Upper lobe of right lung (tissue), 1 donor: ENCODE measurements around the gene PSMB9. TPM values are rescaled to one million over a fixed set of nuclear protein-coding genes. Genes with fewer than 3 reads are reported as not detected.

Source experiments
- ATAC-seq: fragments of 200-7000 bp; cut with Tn5 transposase; one replicate; pipeline ENCODE4 v1.9.1; 2020; ENCODE audit warnings: mild to moderate bottlenecking, moderate library complexity
- DNase-seq: peaks from one replicate; pipeline ENCODE4 v3.0.0-alpha.2; 2020
- H3K27ac ChIP-seq: fragments of 200-600 bp; one replicate; pipeline ENCODE4 v1.8.0; 2022
- H3K27me3 ChIP-seq: fragments of 200-600 bp; one replicate; pipeline ENCODE4 v1.8.0; 2022; ENCODE audit warnings: mild to moderate bottlenecking
- H3K36me3 ChIP-seq: fragments of 200-600 bp; one replicate; pipeline ENCODE4 v1.8.0; 2022
- H3K4me1 ChIP-seq: fragments of 200-600 bp; one replicate; pipeline ENCODE4 v1.8.0; 2022
- H3K4me3 ChIP-seq: fragments of 200-600 bp; one replicate; pipeline ENCODE4 v1.8.0; 2022; ENCODE audit warnings: mild to moderate bottlenecking
- H3K9me3 ChIP-seq: fragments of 200-600 bp; one replicate; pipeline ENCODE4 v1.8.0; 2022
- intact Hi-C: fragments of 100-400 bp; cut with DNase I; formaldehyde crosslinking; loops from one replicate; pipeline ENCODE4 v1.11.0; 2022
- total RNA-seq: library from RNA; stranded (reverse); fragmentation: NEBNext Ultra II Directional; extraction: Animal tissue kit (Norgen Biotek cat#: 25700); gene quantifications from one replicate; pipeline ENCODE4 v1.2.1, GENCODE V29; 2021
- TF ChIP-seq, protein P1 (sequence below): fragments of 200-600 bp; IDR thresholded peaks from one replicate; pipeline ENCODE4 v1.8.0; 2022; ENCODE audit warnings: antibody characterized with exemption
- donor health status: DM: no; HTN: yes; CAD: no; lungs with severe emphysema.

PSMB9 gene
- total RNA-seq, 1 donor from 2014 or later, result 47.2 TPM

GRCh38 chr6:32835167-32835893, 18.7 kb upstream of the PSMB9 start:
- H3K36me3 ChIP-seq, result peaks cover 60% of the 10 kb centered on the region
- intact Hi-C loops, result no loop called here

GRCh38 chr6:32836873-32837272, 17.1 kb upstream of the PSMB9 start:
- no peak for ATAC-seq
- Histone ChIP-seq H3K27ac (no peak overlapping the region), H3K36me3 (peaks cover 60% of the 10 kb centered on the region)

More at GRCh38 chr6:32835167-32835893, 18.7 kb upstream of the PSMB9 start:
- Histone ChIP-seq H3K4me1 (peaks cover 16% of the 10 kb centered on the region), H3K27ac (no peak overlapping the region), H3K4me3 (no peak overlapping the region), H3K27me3 (no peaks in the 10 kb centered on the region), H3K9me3 (no peaks in the 10 kb centered on the region)
- TF ChIP-seq, protein P1, sequence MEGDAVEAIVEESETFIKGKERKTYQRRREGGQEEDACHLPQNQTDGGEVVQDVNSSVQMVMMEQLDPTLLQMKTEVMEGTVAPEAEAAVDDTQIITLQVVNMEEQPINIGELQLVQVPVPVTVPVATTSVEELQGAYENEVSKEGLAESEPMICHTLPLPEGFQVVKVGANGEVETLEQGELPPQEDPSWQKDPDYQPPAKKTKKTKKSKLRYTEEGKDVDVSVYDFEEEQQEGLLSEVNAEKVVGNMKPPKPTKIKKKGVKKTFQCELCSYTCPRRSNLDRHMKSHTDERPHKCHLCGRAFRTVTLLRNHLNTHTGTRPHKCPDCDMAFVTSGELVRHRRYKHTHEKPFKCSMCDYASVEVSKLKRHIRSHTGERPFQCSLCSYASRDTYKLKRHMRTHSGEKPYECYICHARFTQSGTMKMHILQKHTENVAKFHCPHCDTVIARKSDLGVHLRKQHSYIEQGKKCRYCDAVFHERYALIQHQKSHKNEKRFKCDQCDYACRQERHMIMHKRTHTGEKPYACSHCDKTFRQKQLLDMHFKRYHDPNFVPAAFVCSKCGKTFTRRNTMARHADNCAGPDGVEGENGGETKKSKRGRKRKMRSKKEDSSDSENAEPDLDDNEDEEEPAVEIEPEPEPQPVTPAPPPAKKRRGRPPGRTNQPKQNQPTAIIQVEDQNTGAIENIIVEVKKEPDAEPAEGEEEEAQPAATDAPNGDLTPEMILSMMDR, result no peak
- ATAC-seq (no peak), DNase-seq (no peak)

GRCh38 chr6:32837651-32838113, 16.3 kb upstream of the PSMB9 start:
- peaks cover 61% of the 10 kb centered on the region for H3K36me3 ChIP-seq
- peaks cover 23% of the 10 kb centered on the region for H3K4me1 ChIP-seq
- intact Hi-C loops, result no loop called here
- no peak for DNase-seq
- no peaks in the 10 kb centered on the region for H3K9me3 ChIP-seq
- peak overlapping the region; percentile 65 for H3K4me3 ChIP-seq
- no peak for ATAC-seq
- no peaks in the 10 kb centered on the region for H3K27me3 ChIP-seq
- TF ChIP-seq, protein P1, result no peak
- peak overlapping the region; percentile 83 for H3K27ac ChIP-seq

More at GRCh38 chr6:32836873-32837272, 17.1 kb upstream of the PSMB9 start:
- no peaks in the 10 kb centered on the region for H3K27me3 ChIP-seq
- no peak overlapping the region for H3K4me3 ChIP-seq
- H3K9me3 ChIP-seq, result no peaks in the 10 kb centered on the region
- peaks cover 16% of the 10 kb centered on the region for H3K4me1 ChIP-seq
- intact Hi-C loops, result no loop called here
- no peak for DNase-seq
- TF ChIP-seq, protein P1, result no peak

DNA sequence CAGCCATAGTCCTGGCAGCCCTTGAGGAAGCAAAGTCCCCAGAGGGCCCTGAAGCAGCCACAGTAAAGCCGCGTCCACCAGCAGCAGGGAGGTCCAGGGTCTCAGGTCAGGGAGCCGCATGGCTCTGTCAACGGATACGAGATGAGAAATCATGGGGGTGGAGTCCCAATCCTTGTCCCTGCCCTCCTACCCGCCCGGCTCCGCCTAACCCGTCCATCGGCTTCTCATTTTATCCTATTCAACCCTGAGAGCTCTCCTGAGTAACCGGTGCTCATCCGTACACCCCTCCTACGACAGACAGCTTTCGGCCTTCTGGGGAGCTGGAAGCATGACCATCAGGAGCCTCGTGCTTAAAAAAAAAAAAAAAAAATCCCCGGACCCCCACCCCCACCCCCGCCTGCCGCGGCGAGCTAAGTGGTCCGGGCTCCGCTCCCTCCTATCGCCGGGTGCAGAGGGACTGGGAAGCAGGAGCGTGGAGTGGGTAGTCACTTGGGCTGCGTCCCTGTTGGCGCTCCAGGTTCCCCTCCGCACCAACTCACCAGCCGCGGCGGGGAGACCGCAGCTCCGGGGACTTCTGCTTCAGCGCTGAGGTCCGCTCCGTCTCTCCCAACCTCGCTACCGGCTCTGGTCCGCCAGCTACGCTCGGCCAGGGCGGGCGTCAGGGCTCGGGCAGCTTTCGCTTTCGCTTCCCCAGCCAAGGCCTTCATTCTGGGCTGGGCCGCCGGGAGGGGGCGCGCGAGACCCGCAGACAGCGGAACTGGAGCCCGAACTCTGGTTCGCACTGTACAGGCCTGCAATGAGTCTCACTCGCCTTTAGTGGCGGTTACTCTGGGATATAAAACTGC, 15.7 kb upstream of the PSMB9 start, which contains the start of gene TAP2:
Gene TAP2 (minus strand): TSS at position 626 of the 845 bp plus-strand sequence. CDS start 506 bp downstream, at position 120.
- H3K36me3 ChIP-seq, result peaks cover 55% of the 10 kb centered on the region
- intact Hi-C loops, result no loop called here
- no peaks in the 10 kb centered on the region for H3K27me3 ChIP-seq
- TF ChIP-seq, protein P1, result peak; percentile 95
- no peaks in the 10 kb centered on the region for H3K9me3 ChIP-seq
- H3K27ac ChIP-seq, result peak within 1 kb of the TSS; percentile 83
- H3K4me1 ChIP-seq, result peaks cover 30% of the 10 kb centered on the region
- H3K4me3 ChIP-seq, result peak within 1 kb of the TSS; percentile 65
- ATAC-seq, result peak; percentile 97
- DNase-seq, result peak; percentile 98

- peaks cover 53% of the 10 kb centered on the region for H3K36me3 ChIP-seq
- peaks cover 30% of the 10 kb centered on the region for H3K4me1 ChIP-seq
- intact Hi-C loops, result no loop called here
- ATAC-seq, result no peak
- TF ChIP-seq, protein P1, result no peak
- H3K9me3 ChIP-seq, result no peaks in the 10 kb centered on the region
- no peaks in the 10 kb centered on the region for H3K27me3 ChIP-seq
- H3K27ac ChIP-seq, result peak overlapping the region; percentile 83
- no peak overlapping the region for H3K4me3 ChIP-seq
- DNase-seq, result no peak
Observed at GRCh38 chr6:32839356-32839755, 14.6 kb upstream of the PSMB9 start.
